Fibroblast of lung (primary cell): ENCODE data around the gene SAPCD1. TPM values are rescaled to one million over a fixed set of nuclear protein-coding genes. Genes with fewer than 3 reads are reported as not detected.

Experiments used
- DNase-seq, 2 donors: peaks; one replicate each; pipeline versions ENCODE4 v3.0.0 to v3.0.0-alpha.2; 2010; ENCODE audit warnings: low read depth in 2 of 2
- H2AFZ ChIP-seq: 2 replicates; pipeline ENCODE4 v1.5.1; 2012; ENCODE audit warnings: low read length, control low read depth, inconsistent platforms
- H3K27ac ChIP-seq: 2 replicates; pipeline ENCODE4 v1.5.1; 2011; ENCODE audit warnings: low read length, control low read depth; ENCODE audit not compliant: insufficient read depth
- H3K27me3 ChIP-seq: 2 replicates; pipeline ENCODE4 v1.5.1; 2011; ENCODE audit warnings: mild to moderate bottlenecking, low read length; ENCODE audit not compliant: control insufficient read depth, insufficient read depth
- H3K36me3 ChIP-seq: 2 replicates; pipeline ENCODE4 v1.5.1; 2011; ENCODE audit warnings: low read length; ENCODE audit not compliant: control insufficient read depth, insufficient read depth
- H3K4me1 ChIP-seq: 2 replicates; pipeline ENCODE4 v1.5.1; 2011; ENCODE audit warnings: low read length; ENCODE audit not compliant: control insufficient read depth, insufficient read depth; ENCODE audit errors: extremely low read depth
- H3K4me2 ChIP-seq: 2 replicates; pipeline ENCODE4 v1.5.1; 2011; ENCODE audit warnings: low read length, control low read depth; ENCODE audit not compliant: insufficient read depth; ENCODE audit errors: extremely low read depth
- H3K4me3 ChIP-seq, 4 experiments: fragments of 200-600 bp in 1 of 4; sonication (generic) in 1 of 4; replicated peaks in 1 of 4; 2 replicates each; pipeline ENCODE4 v1.5.1; 2011 to 2016; ENCODE audit warnings: low read length in 4 of 4, low read depth in 3 of 4, mild to moderate bottlenecking in 3 of 4, control low read depth in 2 of 4, inconsistent platforms in 1 of 4, mixed read lengths in 1 of 4; ENCODE audit not compliant: insufficient read depth in 1 of 4; ENCODE audit errors: control extremely low read depth in 1 of 4
- H3K79me2 ChIP-seq: 2 replicates; pipeline ENCODE4 v1.5.1; 2012; ENCODE audit warnings: mild to moderate bottlenecking, low read length, inconsistent platforms; ENCODE audit not compliant: control insufficient read depth, insufficient read depth
- H3K9ac ChIP-seq: 2 replicates; pipeline ENCODE4 v1.5.1; 2011; ENCODE audit warnings: mild to moderate bottlenecking, low read length, control low read depth; ENCODE audit not compliant: insufficient read depth
- H3K9me3 ChIP-seq: 2 replicates; pipeline ENCODE4 v1.5.1; 2012; ENCODE audit warnings: low read depth, low read length; ENCODE audit not compliant: control insufficient read depth, insufficient read depth
- H4K20me1 ChIP-seq: 2 replicates; pipeline ENCODE4 v1.5.1; 2011; ENCODE audit warnings: low read length; ENCODE audit not compliant: control insufficient read depth, insufficient read depth; ENCODE audit errors: extremely low read depth
- CTCF ChIP-seq, 2 donors: IDR thresholded peaks in 1 of 2; conservative IDR thresholded peaks in 1 of 2; 1 replicate in 1 of 2; 2 replicates in 1 of 2; pipeline ENCODE4 v1.5.1; 2011 to 2012; ENCODE audit warnings: low read length in 2 of 2, control low read depth in 1 of 2, inconsistent platforms in 1 of 2, low read depth in 1 of 2, mild to moderate bottlenecking in 1 of 2
- EZH2 ChIP-seq: IDR thresholded peaks from 2 replicates; pipeline ENCODE4 v1.5.1; 2012; ENCODE audit warnings: low read length, control low read depth, mild to moderate bottlenecking; ENCODE audit errors: missing control alignments
- polyA plus RNA-seq, 2 donors: library from polyadenylated mRNA; depleted of rRNA in 1 of 2; stranded (reverse) in 1 of 2; unstranded in 1 of 2; fragments of >200 nt; gene quantifications; 2 replicates each; pipeline ENCODE4 v1.2.1, GENCODE V29; 2011 to 2012; ENCODE audit warnings: missing spikeins in 1 of 2
- total RNA-seq: library from RNA; depleted of rRNA; stranded (reverse); fragments of >200 nt; gene quantifications from 2 replicates; pipeline ENCODE4 v1.2.1, GENCODE V29; 2014

SAPCD1 gene
- total and polyA plus RNA-seq, 2 donors (not counting 1 experiment from before 2014, with no cell fraction given), result 0.50 to 1.3 TPM

GRCh38 chr6:31794294-31794865 lies 31.9 kb downstream of the SAPCD1 start:
- H2AFZ ChIP-seq, result no peak overlapping the region
- peaks cover 20% of the 10 kb centered on the region for H3K79me2 ChIP-seq
- peak overlapping the region; percentile 95 for H3K27ac ChIP-seq
- H3K9me3 ChIP-seq, result no peaks in the 10 kb centered on the region
- peak overlapping the region; percentile 93 to 97 (median 94) for H3K4me3 ChIP-seq
- H3K4me1 ChIP-seq, result no peaks in the 10 kb centered on the region
- H3K36me3 ChIP-seq, result peaks cover 2% of the 10 kb centered on the region
- peak overlapping the region; percentile 97 for H3K9ac ChIP-seq
- DNase-seq, result peak; percentile 44 to 49
- H4K20me1 ChIP-seq, result no peaks in the 10 kb centered on the region
- H3K4me2 ChIP-seq, result peak overlapping the region; percentile 97
- H3K27me3 ChIP-seq, result no peaks in the 10 kb centered on the region
- TF ChIP-seq EZH2 (no peak), CTCF (conservative IDR thresholded peaks at IDR 0.05 in 1 of 2, IDR thresholded peaks at IDR 0.05 in 1 of 2; ENCODE audit: low read depth in 1 of 2, low read length in 2 of 2) (no peak)

- TF ChIP-seq EZH2 (no peak), CTCF (conservative IDR thresholded peaks at IDR 0.05 in 1 of 2, IDR thresholded peaks at IDR 0.05 in 1 of 2; ENCODE audit: low read depth in 1 of 2, low read length in 2 of 2) (no peak)
- H3K4me3 ChIP-seq, result peak overlapping the region; percentile 93 to 97 (median 94)
Observed at GRCh38 chr6:31794866-31795615, 32.6 kb downstream of the SAPCD1 start.

GRCh38 chr6:31795616-31796298 lies 33.3 kb downstream of the SAPCD1 start, which contains the start of gene VARS1:
Gene VARS1, minus strand, starts transcription at chr6:31795752. Its CDS starts 535 bp downstream, at chr6:31795217.
- H2AFZ ChIP-seq, result peak within 1 kb of the TSS; percentile 74
- no peaks in the 10 kb centered on the region for H3K27me3 ChIP-seq
- peak; percentile 86 to 91 for DNase-seq
- H3K27ac ChIP-seq, result peak within 1 kb of the TSS; percentile 95
- peaks cover 20% of the 10 kb centered on the region for H3K79me2 ChIP-seq
- H3K4me1 ChIP-seq, result no peaks in the 10 kb centered on the region
- peak within 1 kb of the TSS; percentile 97 for H3K4me2 ChIP-seq
- H3K9ac ChIP-seq, result peak within 1 kb of the TSS; percentile 97
- no peak for TF ChIP-seq EZH2
- TF ChIP-seq CTCF (conservative IDR thresholded peaks at IDR 0.05 in 1 of 2, IDR thresholded peaks at IDR 0.05 in 1 of 2; ENCODE audit: low read depth in 1 of 2, low read length in 2 of 2), result peak; percentile 58 to 66
- H3K36me3 ChIP-seq, result peaks cover 1% of the 10 kb centered on the region
- peak within 1 kb of the TSS; percentile 93 to 97 (median 94) for H3K4me3 ChIP-seq
- no peaks in the 10 kb centered on the region for H4K20me1 ChIP-seq
- H3K9me3 ChIP-seq, result no peaks in the 10 kb centered on the region

More at GRCh38 chr6:31794866-31795615, 32.6 kb downstream of the SAPCD1 start:
- H3K27me3 ChIP-seq, result no peaks in the 10 kb centered on the region
- peaks cover 1% of the 10 kb centered on the region for H3K36me3 ChIP-seq
- H3K79me2 ChIP-seq, result peaks cover 20% of the 10 kb centered on the region
- H3K4me2 ChIP-seq, result peak overlapping the region; percentile 97
- DNase-seq, result peak in 1 of 2 donors; percentile 52
- no peaks in the 10 kb centered on the region for H3K9me3 ChIP-seq
- H4K20me1 ChIP-seq, result no peaks in the 10 kb centered on the region
- H3K27ac ChIP-seq, result peak overlapping the region; percentile 95
- peak overlapping the region; percentile 38 for H2AFZ ChIP-seq
- peak overlapping the region; percentile 97 for H3K9ac ChIP-seq
- no peaks in the 10 kb centered on the region for H3K4me1 ChIP-seq
